CD4-positive, alpha-beta T cell treated with Interleukin-4 for 1 hour (primary cell): ENCODE data around the gene RAB41.
A peak's percentile ranks its signal among the peaks of the same experiment; 100 is the strongest.
"Not testable (repeated sequence)": the region's sequence is repeated elsewhere in the genome, so short reads cannot be mapped to it uniquely, and the experiment has no call there.

ENCODE experiments used
- DNase-seq, 2 donors: peaks; one replicate each; pipeline ENCODE4 v3.0.0-alpha.2; 2020 to 2022

Gene RAB41

GRCh38 chrX:70281951-70282350 is at the start of gene RAB41:
Gene RAB41, plus strand, starts transcription at chrX:70282172. Its CDS starts 46 bp downstream, at chrX:70282218.
- DNase-seq, result no peak

GRCh38 chrX:70234355-70234754 is 47.6 kb upstream of the RAB41 start, which contains the start of gene AWAT1:
Gene AWAT1, plus strand, starts transcription at chrX:70234655. Its CDS starts 41 bp downstream, at chrX:70234696.
- no peak for DNase-seq

GRCh38 chrX:70240751-70241150 is 41.2 kb upstream of the RAB41 start:
- DNase-seq, result no peak

DNA sequence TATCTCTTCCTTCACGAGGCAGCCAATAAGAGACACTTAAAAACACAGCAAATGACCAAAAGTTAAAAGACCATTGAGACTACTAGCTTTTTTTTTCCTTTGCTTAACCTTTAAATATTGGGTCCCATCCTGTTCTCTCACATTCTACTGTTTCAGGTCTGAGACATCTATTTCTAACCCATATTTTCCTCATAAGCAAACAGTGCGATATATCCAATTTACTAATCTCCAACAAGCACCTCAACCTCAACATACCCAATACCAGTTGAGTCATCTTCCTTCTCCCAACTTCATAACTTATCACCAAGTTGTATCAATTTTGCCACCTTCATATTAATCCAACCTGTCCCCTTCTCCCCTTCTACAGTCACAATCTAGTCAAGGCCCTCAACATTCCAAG is 40.5 kb upstream of the RAB41 start:
- no peak for DNase-seq

- not testable (repeated sequence) for DNase-seq
Observed at GRCh38 chrX:70243601-70244000, 38.4 kb upstream of the RAB41 start.

- no peak for DNase-seq
Observed at GRCh38 chrX:70244881-70245280, 37.1 kb upstream of the RAB41 start.

- no peak for DNase-seq
Observed at GRCh38 chrX:70247252-70247651, 34.7 kb upstream of the RAB41 start.

DNA sequence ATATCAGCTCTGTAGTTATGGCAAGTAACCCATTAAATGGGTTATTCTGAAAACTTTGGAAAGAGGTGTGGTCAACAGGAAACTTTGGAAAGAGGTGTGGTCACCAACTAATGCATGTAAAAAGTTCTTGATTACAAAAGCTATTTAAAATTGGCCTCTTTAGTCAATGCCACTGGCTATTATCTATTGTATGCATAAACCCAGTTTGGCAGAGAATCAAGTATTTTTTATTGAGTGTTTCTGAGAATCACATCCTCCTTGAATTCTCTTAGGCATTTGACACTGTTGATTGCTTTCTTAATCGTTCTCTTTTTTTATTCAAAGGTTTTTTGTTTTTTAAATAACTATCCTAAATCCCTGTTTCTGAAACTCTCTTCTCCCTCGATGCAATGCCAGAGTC is 29.5 kb upstream of the RAB41 start:
- DNase-seq, result no peak

- no peak for DNase-seq
Observed at GRCh38 chrX:70253377-70254062, 28.5 kb upstream of the RAB41 start.

DNA sequence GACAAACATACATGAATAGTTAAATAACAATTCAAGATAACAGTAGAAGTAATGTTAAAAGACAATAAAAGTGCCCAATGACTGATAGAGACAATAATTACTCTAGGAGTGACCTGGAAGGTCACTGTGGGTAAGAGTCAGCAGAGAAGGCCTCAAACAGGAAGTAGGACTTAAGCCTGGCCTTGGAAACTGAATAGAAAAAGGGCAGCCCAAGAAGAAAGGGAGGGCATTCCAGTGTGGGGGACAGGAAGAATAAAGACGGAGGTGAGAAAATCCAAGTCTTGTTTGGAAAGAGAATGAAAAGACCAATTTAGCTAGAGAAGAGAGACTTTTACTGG is 27.9 kb upstream of the RAB41 start:
- no peak for DNase-seq

DNA sequence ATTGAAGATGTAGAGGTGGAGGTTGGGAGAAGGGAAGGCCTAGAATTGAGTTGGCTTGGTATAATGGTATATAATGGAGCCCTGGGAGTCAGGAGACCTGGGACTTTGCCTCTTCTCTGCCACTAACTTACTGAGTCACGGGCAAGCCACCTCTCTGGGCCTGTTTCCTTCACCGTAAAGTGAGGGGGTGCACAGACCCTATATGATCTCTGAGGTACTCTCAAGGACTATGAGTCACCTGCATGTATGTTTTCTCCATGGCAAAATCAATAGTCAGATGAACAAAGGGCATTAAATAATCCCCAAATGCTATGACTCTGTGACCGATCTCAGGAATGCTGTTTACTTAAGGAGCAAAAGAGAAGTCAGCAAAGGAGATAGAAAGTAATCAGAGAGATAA is 27.1 kb upstream of the RAB41 start:
- DNase-seq, result no peak

- DNase-seq, result no peak
Observed at GRCh38 chrX:70255452-70255851, 26.5 kb upstream of the RAB41 start.

DNA sequence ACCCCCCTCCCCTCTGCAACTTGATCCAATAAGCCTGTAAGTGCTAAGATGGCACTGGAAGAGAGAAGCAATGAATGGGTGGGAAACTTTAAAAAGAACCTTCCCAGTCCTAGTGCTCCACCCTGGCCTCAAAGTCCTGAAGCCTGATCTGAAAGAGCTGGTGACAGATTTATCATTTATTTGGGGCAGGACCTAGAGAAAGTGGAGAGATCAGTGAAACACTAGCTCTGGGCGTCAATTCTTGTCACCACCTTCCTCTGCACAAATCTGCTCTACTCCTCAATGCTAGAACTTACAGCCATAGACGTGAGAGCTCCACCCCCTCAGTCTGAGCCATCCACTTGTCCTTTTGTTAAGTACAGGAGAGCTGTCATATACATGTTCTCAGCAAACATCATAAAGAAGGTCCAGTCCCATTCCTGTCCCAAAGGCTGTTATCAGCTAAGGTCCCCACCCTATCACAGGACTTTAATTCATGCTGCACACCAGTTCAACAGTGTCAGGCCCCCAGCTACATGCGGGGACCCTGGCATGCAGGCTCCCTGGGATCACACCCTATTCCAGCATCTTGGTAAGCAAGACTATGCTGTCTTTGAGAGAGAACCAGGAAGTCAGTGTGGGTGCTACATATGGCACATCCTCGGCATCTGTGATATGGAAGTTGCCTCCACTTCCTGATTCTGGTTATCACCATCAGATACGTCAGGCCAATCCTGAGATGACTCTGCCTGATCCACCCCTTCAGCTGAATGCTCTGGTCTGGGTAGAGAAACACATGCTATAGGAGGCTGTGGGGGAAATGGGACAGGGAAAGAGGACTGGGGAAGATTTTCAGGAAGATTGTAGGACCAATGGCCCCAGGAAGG is 24.3 kb upstream of the RAB41 start:
- no peak for DNase-seq

- no peak for DNase-seq
Observed at GRCh38 chrX:70260104-70260503, 21.9 kb upstream of the RAB41 start, which contains the start of gene P2RY4. Gene P2RY4, minus strand, starts transcription at chrX:70260204. Its CDS starts 580 bp downstream, at chrX:70259624.

DNA sequence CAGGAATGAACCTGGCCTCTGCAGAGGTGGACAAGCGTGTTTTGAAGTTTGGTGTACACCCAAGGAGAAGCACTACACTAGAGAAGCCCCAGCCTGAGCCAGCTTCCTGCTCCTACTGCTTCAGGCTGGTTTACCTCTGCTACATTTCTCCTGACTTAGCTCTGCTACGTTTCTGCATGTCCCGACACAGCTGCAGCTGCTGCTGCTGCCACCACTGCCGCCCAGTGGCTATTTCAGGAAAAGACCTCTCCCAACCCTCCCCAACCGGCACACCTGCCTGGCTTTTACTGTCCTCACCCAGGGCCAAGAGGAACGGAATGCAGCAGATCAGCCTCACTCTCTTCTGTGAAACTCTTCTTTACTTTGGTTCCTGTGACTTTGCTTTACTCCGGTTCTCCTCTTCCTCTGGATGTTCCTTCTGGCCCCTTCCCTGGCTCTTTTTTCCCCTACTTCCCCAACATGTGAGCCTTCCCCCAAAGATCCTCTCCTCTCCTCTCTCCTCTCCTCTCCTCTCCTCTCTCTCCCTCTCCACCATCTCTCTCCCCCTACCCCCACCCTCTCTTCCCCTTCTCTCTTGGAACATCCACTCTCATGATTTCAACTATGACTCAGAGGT is 18.9 kb upstream of the RAB41 start:
- peak in 1 of 2 donors; percentile 0 for DNase-seq

DNA sequence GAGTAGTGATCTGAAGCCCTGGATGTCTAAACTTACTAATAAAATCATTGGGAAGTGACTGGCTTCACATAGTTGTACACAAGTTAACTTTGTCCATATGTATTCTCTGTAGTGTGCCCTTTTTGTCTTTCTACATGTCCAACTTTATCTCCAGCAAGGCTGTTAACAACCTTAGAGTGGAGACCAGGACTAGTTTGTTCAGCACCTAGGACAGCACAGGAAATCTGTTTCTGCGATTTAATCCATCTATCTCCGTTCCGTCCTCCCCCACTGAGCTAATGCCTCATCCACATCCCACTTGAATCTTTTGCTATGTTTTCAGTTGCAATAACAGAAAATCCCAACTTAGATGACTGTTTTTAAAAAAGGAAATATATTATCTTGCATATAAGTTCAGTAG is 17.2 kb upstream of the RAB41 start:
- DNase-seq, result no peak

- no peak for DNase-seq
Observed at GRCh38 chrX:70268034-70268433, 13.9 kb upstream of the RAB41 start, which contains the start of gene ARR3. Gene ARR3, plus strand, starts transcription at chrX:70268334. Its CDS starts 1,052 bp downstream, at chrX:70269386.

- not testable (repeated sequence) for DNase-seq
Observed at GRCh38 chrX:70274029-70274428, 7.9 kb upstream of the RAB41 start.

GRCh38 chrX:70279081-70279480 is 2.9 kb upstream of the RAB41 start:
- DNase-seq, result no peak

GRCh38 chrX:70280573-70280972 is 1.4 kb upstream of the RAB41 start:
- no peak for DNase-seq

- DNase-seq, result no peak
Observed at GRCh38 chrX:70289168-70289792, 7.3 kb downstream of the RAB41 start.

GRCh38 chrX:70289793-70290770 is 8.1 kb downstream of the RAB41 start, which contains the start of the genes KIF4A and PDZD11:
Gene KIF4A, plus strand, starts transcription at chrX:70290104. Its CDS starts 355 bp downstream, at chrX:70290459.
Gene PDZD11, minus strand, starts transcription at chrX:70289927. Its CDS starts 586 bp downstream, at chrX:70289341.
- DNase-seq, result peak; percentile 83 to 84
